Astrocyte of the hippocampus (primary cell): ENCODE data around the gene ACOT13.
A peak's percentile ranks its signal among the peaks of the same experiment; 100 is the strongest.
"Not testable (repeated sequence)": the region's sequence is repeated elsewhere in the genome, so short reads cannot be mapped to it uniquely, and the experiment has no call there.

Source experiments
- DNase-seq: peaks from one replicate; pipeline ENCODE4 v3.0.0; 2011; ENCODE audit warnings: low read depth, low spot score

The ACOT13 gene

DNA sequence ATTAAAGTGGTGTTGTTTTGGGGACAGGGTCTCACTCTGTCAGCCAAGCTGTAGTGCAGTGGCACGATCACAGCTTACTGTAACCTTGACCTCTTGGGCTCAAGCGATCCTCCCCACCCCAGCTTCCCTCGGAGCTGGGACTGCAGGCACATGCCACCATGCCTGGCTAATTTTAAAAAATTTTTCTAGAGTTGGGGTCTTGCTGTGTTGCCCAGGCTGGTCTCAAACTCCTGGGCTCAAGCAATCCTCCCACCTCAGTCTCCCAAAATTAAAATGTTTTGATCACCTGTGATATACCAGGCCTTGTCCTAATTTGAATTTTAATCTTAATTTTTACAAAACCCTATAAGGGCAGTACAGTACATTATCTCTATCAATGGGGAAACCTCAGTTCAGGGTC is 25.5 kb downstream of the ACOT13 start:
- no peak for DNase-seq

DNA sequence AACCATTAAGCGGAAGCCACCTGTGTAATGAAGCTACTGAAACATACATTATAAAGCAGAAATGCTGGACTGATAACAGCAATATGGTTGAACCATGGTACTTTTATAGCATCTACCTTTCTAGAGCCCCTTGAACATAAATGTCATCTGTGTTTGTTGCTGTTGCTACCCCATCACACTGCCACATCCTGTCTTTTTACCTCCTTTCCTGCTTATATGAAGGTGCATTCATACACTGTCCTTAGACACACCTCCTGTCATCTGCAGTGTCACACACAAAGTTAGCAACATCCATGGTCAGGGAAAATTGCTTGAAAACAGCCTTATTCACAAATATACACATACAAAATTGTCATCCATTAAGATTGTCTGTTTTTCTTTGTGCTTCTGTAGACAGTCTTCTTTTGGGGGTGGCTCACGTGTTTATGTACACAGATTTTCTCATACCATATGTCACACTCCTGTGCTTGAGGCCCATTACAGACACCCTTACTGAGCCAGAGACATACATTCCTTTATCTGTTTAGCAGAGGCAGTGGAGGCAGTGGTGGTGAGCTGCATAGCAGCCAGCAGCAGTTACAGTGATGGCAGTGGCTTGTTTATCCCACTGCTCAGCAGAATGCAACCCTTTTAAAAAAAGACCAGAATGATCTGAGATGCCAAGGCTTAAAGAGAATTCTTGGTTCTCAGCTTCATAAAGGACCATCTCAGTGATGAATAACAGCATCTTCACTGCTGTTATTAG is 26.1 kb downstream of the ACOT13 start:
- no peak for DNase-seq

- no peak for DNase-seq
These were observed 27.3 kb downstream of the ACOT13 start for GRCh38 chr6:24694198-24694597.

- DNase-seq: peak; percentile 60
These were observed 28.8 kb downstream of the ACOT13 start for GRCh38 chr6:24695635-24696034.

DNA sequence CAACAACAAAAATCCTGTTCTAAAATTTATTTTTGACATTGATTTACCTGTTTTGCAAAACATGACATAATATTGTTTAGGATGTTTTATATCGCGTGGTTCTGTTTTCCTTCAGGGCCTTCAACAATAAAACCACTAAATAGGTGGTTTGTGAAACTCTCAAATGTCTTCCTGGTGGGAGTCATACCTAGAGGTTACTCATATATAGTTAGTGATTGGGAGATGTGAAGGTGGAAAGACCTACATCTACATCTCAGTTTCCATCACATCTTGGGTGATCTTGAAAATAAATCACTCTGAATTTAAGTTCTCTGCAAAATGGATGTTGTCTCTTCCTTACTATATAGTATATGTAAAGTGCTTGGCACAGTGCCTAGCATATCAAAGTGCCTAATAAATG is 29.2 kb downstream of the ACOT13 start:
- DNase-seq: no peak

- no peak for DNase-seq
These were observed 32.9 kb downstream of the ACOT13 start for GRCh38 chr6:24699521-24700359.

- DNase-seq: no peak
These were observed 35.9 kb downstream of the ACOT13 start for GRCh38 chr6:24702720-24703282.

DNA sequence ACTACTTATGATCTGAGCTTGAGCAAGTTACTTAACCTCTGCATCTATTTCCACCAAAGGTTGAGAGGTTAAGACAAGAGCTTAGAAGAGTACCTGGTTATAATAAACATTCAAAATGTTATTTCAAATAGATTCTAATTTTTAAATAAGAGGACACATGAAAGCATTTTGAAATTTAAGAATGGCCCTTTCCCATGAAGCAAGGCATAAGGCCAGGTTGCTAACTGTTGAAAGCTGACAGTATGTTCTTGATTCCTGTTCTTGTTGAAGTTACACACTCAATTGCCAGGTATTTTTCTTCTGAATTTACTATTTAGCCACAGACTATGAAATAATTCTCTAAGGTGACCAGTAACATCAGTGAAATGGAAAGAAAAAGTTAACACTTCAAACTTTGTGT is 37.6 kb downstream of the ACOT13 start:
- no peak for DNase-seq

GRCh38 chr6:24708612-24709011 is 41.7 kb downstream of the ACOT13 start:
- DNase-seq: no peak

DNA sequence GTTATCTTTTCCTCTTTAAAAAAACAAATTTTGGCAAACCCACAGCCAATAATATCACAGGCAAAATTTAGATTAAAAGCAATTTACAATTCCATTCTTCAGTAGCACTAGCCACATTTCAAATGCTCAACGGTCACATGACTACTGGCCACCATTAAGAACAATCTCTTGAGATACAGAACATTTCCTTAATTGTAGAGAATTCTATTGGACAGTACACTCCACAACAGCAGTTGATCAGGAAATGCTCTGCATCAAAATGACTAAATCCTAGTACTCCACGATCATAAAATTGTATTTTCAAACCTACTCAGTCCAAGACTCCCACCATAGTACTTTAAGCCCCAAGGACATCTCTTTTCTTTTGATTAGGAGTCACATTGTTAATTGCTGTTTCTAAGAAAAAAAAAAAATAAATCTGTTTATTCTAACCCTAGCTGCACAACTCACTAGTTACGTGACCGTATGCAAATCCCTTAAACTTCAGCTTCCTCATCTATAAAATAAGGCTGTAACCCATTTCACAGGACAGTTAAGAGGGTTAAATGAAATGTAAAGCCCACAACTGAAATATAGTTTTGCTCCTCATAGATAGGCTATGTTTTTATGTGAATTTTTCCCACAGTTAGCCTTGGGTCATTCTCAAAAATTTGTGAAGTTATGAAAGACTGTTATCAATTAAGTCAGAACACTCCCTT is 42.3 kb downstream of the ACOT13 start:
- DNase-seq: no peak

DNA sequence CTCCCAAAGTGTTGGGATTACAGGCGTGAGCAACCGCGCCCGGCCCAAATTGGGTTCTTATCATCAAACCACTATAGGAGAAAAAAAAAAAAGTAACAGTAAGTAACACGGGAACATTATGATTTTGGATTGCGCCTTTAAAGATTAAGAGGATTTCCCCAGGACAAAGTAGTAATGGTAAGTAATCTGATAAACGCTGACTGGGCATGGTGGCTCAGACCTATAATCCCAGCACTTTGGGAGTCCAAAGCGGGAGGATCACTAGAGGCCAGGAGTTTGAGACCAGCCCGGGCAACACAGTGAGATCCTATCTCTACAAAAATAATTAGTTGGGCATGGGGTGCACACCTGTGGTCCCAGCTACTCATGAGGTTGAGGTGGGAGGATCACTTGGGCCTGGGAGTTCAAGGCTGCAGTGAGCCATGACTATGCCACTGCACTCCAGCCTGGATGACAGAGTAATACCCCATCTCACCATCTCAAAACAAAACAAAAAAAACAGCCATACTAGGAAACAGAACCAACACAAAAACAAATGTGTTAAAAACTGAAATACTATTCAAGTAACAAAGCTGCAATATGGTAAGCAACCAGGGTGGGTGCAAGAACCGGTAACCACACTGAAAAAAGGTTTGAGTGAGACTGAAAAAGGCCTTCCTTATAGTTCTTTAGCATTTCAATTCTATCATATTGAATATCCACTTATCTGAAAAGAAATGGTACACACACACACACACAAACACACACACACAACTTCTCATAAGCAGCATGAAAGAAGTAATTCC is 43.8 kb downstream of the ACOT13 start:
- DNase-seq: no peak

GRCh38 chr6:24716602-24717148 is 49.8 kb downstream of the ACOT13 start:
- not testable (repeated sequence) for DNase-seq

- DNase-seq: peak; percentile 9
These were observed 51.7 kb downstream of the ACOT13 start for GRCh38 chr6:24718449-24719124.

GRCh38 chr6:24719125-24719971 is 52.5 kb downstream of the ACOT13 start, which contains the start of gene C6orf62:
TSS of gene C6orf62 (minus strand) at chr6:24719154. CDS start at chr6:24718668, 486 bp downstream.
- DNase-seq: peak; percentile 49

DNA sequence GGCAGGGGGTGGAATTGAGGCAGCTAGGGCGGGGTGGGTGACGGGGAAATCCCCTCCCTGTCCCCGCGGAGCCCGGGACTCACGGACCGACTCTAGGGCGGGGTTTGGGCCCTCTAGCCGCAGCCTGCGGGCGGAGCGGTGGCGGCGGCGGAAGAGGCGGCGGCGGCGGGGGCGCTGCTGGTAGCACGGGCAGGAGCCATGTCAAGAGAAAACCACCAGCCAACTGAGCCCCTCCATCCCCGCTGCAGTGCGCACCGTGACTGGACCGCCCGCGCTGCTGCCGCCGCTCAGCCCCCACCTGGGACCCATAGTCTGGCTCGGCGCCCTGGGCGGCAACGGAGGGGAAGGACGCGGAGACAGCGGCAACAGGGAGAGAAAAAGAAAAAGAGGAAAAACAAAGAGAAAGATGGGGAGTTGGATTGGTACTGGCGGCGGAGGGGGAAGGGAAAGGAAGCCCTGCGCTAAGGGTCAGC is 53.3 kb downstream of the ACOT13 start:
- DNase-seq: peak; percentile 80

DNA sequence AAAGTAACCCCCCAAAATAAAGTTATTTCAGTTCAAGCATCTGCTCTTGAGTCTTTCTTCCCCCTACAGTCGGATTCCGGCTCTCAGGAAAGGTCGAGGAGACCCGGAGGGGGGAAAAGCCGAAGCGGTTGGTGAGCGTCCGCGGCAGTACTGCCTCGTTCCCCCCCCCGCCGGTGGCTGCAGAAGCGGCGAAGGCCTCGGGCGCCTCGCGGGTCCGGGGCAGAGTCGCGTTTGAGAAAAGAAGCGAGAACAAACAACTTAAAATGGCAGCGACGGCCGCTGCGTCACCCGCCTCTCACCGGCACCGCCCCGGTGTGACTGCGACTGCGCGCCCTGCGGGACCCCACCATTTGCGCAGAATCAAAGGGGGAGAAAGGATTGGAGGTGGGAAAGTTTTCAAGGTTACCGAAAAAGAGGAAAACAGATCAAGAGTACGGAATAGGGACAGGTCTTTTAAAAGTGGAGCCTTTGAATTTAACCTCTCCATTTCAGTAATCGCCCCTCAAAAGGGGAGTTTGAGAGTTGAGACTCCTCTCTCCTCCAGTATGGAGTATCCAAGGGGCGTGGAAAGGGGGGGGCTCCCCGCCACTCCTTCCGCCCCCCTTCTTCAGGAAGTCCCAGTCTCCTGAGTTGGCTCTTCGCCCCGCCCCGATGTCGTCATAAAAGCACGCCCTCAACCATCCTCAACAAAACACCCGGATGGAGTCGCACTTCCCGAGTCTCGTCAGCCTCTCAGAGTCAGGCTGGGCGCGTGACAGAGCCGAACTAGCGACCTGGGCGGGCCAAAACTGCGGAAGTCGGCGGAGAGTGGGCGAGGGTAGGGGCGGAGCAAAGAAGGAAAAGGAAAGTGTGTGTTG is 54.0 kb downstream of the ACOT13 start:
- peak; percentile 100 for DNase-seq

DNA sequence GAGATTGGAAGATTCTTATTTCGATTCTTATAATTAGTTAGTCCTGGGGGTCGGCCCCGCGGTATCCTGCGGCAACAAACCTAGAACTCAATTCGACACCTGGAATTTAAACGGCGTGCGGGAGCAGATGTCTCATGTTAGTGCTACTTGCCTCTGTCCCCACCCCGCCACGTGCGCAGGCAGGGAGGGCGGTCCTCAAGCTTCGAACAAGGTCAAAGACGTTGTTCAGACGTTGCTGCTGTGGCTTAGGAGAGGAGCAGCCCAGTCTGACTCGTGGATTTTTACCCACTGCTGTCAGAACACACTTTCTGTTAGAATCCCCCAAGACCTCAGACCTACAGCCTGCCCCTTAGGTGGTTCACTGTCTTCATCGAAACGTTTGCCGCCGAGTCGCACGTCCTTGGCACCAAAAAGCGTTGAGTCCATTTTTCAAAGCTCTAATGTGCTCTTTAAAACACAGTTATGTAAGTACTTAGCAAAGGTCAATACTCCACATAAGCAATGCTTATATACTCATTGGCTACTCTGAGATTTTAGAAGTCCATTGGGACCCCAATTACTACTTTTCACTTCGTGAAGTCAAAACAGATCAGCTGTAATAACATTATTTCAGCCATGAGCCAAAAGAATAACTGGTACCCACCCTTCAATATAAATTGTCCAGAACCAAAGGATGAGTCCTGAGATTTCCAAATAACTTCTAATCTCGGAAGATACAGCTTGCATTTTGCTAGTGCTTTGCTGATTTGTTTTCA is 54.8 kb downstream of the ACOT13 start:
- DNase-seq: no peak
